Ascending aorta (tissue), 2 donors: ENCODE data around the gene CIAO3. TPM values are rescaled to one million over a fixed set of nuclear protein-coding genes. Genes with fewer than 3 reads are reported as not detected.

Experiments
- DNase-seq, 2 donors: peaks; one replicate each; pipeline ENCODE4 v3.0.0-alpha.2; 2019; ENCODE audit warnings: low spot score in 2 of 2
- H3K27ac ChIP-seq, 2 donors: fragments of 200-600 bp; sonication (generic); one replicate each; pipeline ENCODE4 v1.5.1; 2016 to 2017; ENCODE audit warnings: mild to moderate bottlenecking in 1 of 2
- H3K27me3 ChIP-seq: fragments of 200-600 bp; sonication (generic); one replicate; pipeline ENCODE4 v1.5.1; 2017
- H3K36me3 ChIP-seq, 2 donors: fragments of 200-600 bp; sonication (generic); one replicate each; pipeline ENCODE4 v1.5.1; 2016
- H3K4me1 ChIP-seq, 2 donors: fragments of 200-600 bp; sonication (generic); one replicate each; pipeline ENCODE4 v1.5.1; 2016 to 2017; ENCODE audit warnings: mild to moderate bottlenecking in 1 of 2
- H3K4me3 ChIP-seq, 2 donors: fragments of 200-600 bp; sonication (generic); one replicate each; pipeline ENCODE4 v1.5.1; 2016 to 2017; ENCODE audit warnings: mild to moderate bottlenecking in 1 of 2
- H3K9me3 ChIP-seq, 2 donors: fragments of 200-600 bp; sonication (generic); one replicate each; pipeline ENCODE4 v1.5.1; 2016
- CTCF ChIP-seq, 3 experiments: fragments of 200-600 bp in 2 of 3; fragments of 450-650 bp in 1 of 3; sonication (generic) in 2 of 3; IDR thresholded peaks; one replicate each; pipeline ENCODE4 v1.5.1; 2016 to 2019; ENCODE audit warnings: antibody characterized with exemption in 3 of 3, mild to moderate bottlenecking in 1 of 3, moderate library complexity in 1 of 3
- intact Hi-C: fragments of 100-400 bp; cut with DNase I; formaldehyde crosslinking; loops from one replicate; pipeline ENCODE4 v1.15.1; 2023
- total RNA-seq: library from RNA; depleted of rRNA; stranded (reverse); fragments of >200 nt; gene quantifications from one replicate; pipeline ENCODE4 v1.1.0, GENCODE V29; 2016

CIAO3 gene
- total RNA-seq, 1 donor from 2014 or later: 103 TPM

- intact Hi-C loops: no loop called here
- Histone ChIP-seq H3K4me3 (no peak overlapping the region), H3K9me3 (no peaks in the 10 kb centered on the region), H3K27me3 (no peaks in the 10 kb centered on the region), H3K27ac (no peak overlapping the region), H3K36me3 (no peaks in the 10 kb centered on the region), H3K4me1 (no peaks in the 10 kb centered on the region)
- no peak for TF ChIP-seq CTCF (IDR thresholded peaks at IDR 0.05)
- DNase-seq: no peak
Measured at GRCh38 chr16:764848-765487, 24.2 kb upstream of the CIAO3 start.

- intact Hi-C loops: no loop called here
- H3K4me1 ChIP-seq: no peaks in the 10 kb centered on the region
- no peak for TF ChIP-seq CTCF (IDR thresholded peaks at IDR 0.05)
- H3K27me3 ChIP-seq: no peaks in the 10 kb centered on the region
- H3K9me3 ChIP-seq: no peaks in the 10 kb centered on the region
- DNase-seq: no peak
- no peaks in the 10 kb centered on the region for H3K36me3 ChIP-seq
- no peak overlapping the region for H3K27ac ChIP-seq
- no peak overlapping the region for H3K4me3 ChIP-seq
Measured at GRCh38 chr16:764184-764750, 23.5 kb upstream of the CIAO3 start.

GRCh38 chr16:763369-764183 lies 22.8 kb upstream of the CIAO3 start:
- DNase-seq: no peak
- no peaks in the 10 kb centered on the region for H3K27me3 ChIP-seq
- no peaks in the 10 kb centered on the region for H3K9me3 ChIP-seq
- no peak for TF ChIP-seq CTCF (IDR thresholded peaks at IDR 0.05)
- intact Hi-C loops: no loop called here
- no peak overlapping the region for H3K4me3 ChIP-seq
- no peaks in the 10 kb centered on the region for H3K36me3 ChIP-seq
- no peaks in the 10 kb centered on the region for H3K4me1 ChIP-seq
- H3K27ac ChIP-seq: no peak overlapping the region

- Histone ChIP-seq H3K27ac (no peak overlapping the region), H3K4me3 (no peak overlapping the region), H3K36me3 (no peaks in the 10 kb centered on the region), H3K9me3 (no peaks in the 10 kb centered on the region), H3K4me1 (no peaks in the 10 kb centered on the region), H3K27me3 (no peaks in the 10 kb centered on the region)
- TF ChIP-seq CTCF (IDR thresholded peaks at IDR 0.05): no peak
- intact Hi-C loops: no loop called here
- DNase-seq: no peak
Measured at GRCh38 chr16:762595-763268, 21.9 kb upstream of the CIAO3 start.

- Histone ChIP-seq H3K27me3 (no peaks in the 10 kb centered on the region), H3K36me3 (no peaks in the 10 kb centered on the region), H3K9me3 (no peaks in the 10 kb centered on the region), H3K4me3 (no peak overlapping the region), H3K27ac (no peak overlapping the region), H3K4me1 (no peaks in the 10 kb centered on the region)
- DNase-seq: no peak
- no peak for TF ChIP-seq CTCF (IDR thresholded peaks at IDR 0.05)
- intact Hi-C loops: no loop called here
Measured at GRCh38 chr16:761625-762513, 21.1 kb upstream of the CIAO3 start.
